ENCODE results near the gene GLCE. TPM values are rescaled to one million over a fixed set of nuclear protein-coding genes. Genes with fewer than 3 reads are reported as not detected.

Gene GLCE
- total and polyA plus RNA-seq, 10 of the 15 experiments (the other 5 are each of a cell fraction or from before 2014, with no cell fraction given), result 2.1 to 11.9 (median 2.9) TPM

GRCh38 chr15:69292826-69293420 is 132.5 kb downstream of the GLCE start (continued):
- TF ChIP-seq ATF2 (IDR thresholded peaks at IDR 0.05; ENCODE audit: low read length) (no peak), SMC3 (IDR thresholded peaks at IDR 0.05; ENCODE audit: borderline replicate concordance, low read length) (no peak), RUNX3 (IDR thresholded peaks at IDR 0.05; ENCODE audit: low read length) (no peak), SIX5 (IDR thresholded peaks at IDR 0.05; ENCODE audit: low read depth, low read length, severe bottlenecking) (no peak), CEBPZ (IDR thresholded peaks at IDR 0.05; ENCODE audit: low read depth, low read length) (no peak), IKZF1 (conservative IDR thresholded peaks at IDR 0.05) (no peak), ZBTB11 (CRISPR knock-in tag; IDR thresholded peaks at IDR 0.05) (no peak)

All from GM12878 (cell line).